ENCODE measurements around the gene SNX5. TPM values are rescaled to one million over a fixed set of nuclear protein-coding genes. Genes with fewer than 3 reads are reported as not detected.

Gene SNX5
- 10 to 100 TPM; 58.3 to 60.3 TPM for total RNA-seq
- polyA plus RNA-seq (2013, experiment 1 of 2): 87.5 TPM
- polyA plus RNA-seq (2013, experiment 2 of 2): 96.0 TPM
- total RNA-seq: 56.3 to 300 (median 100) reads per million in 172 experiments

GRCh38 chr20:17968366-17969277 is at the start of gene SNX5, which contains the start of gene MGME1:
TSS of gene SNX5 (minus strand) at chr20:17968794. CDS start at chr20:17968425, 369 bp downstream.
TSS of gene MGME1 (plus strand) at chr20:17969018. CDS start at chr20:17969860, 842 bp downstream.
- H3K4me3 ChIP-seq (ENCODE audit: low read length): peak within 1 kb of the TSS; percentile 69
- peaks cover 82% of the 10 kb centered on the region for H3K4me1 Mint-ChIP-seq (ENCODE audit: low read depth)

GRCh38 chr20:18018100-18018499 is 49.5 kb upstream of the SNX5 start:
- H3K4me1 ChIP-seq (ENCODE audit: insufficient read depth, low read length): no peaks in the 10 kb centered on the region
- H3K4me3 ChIP-seq (ENCODE audit: low read length): no peak overlapping the region
- H3K27me3 Mint-ChIP-seq: peaks cover 3% of the 10 kb centered on the region
- H3K9me3 Mint-ChIP-seq: no peaks in the 10 kb centered on the region
- no peak overlapping the region for H3K4me3 Mint-ChIP-seq
- H3K27ac ChIP-seq (ENCODE audit: low read depth in 1 of 2, low read length in 2 of 2): no peak overlapping the region
- intact Hi-C loops (cut with DNase I, micrococcal nuclease): no loop called here
- ATAC-seq (ENCODE audit: poor library complexity): no peak
- no peak overlapping the region for H3K27ac Mint-ChIP-seq
- H3K36me3 Mint-ChIP-seq (ENCODE audit: low read depth): no peaks in the 10 kb centered on the region
- ChIA-PET CTCF (no interaction called here), POLR2A (no interaction called here)
- DNase-seq: no peak
- no peaks in the 10 kb centered on the region for H3K4me1 Mint-ChIP-seq (ENCODE audit: low read depth)
- no peaks in the 10 kb centered on the region for H3K36me3 ChIP-seq (ENCODE audit: insufficient read depth, low read length)
- no peaks in the 10 kb centered on the region for H3K9me3 ChIP-seq (ENCODE audit: control insufficient read depth in 1 of 2, insufficient read depth in 1 of 2, low read length in 2 of 2)
- no peak for TF ChIP-seq CTCF (IDR thresholded peaks at IDR 0.05)
- H3K27me3 ChIP-seq (ENCODE audit: control insufficient read depth in 1 of 2, insufficient read depth in 2 of 2, low read length in 2 of 2): no peaks in the 10 kb centered on the region

More at GRCh38 chr20:17968366-17969277, at the start of gene SNX5, which contains the start of gene MGME1:
- Mint-ChIP-seq H3K4me3 (peak within 1 kb of the TSS; percentile 97), H3K27ac (peak within 1 kb of the TSS; percentile 92), H3K27me3 (no peaks in the 10 kb centered on the region), H3K36me3 (ENCODE audit: low read depth) (peaks cover 34% of the 10 kb centered on the region), H3K9me3 (no peaks in the 10 kb centered on the region)
- POLR2A ChIA-PET: interaction anchor here (1.1 to 7.0 kb wide), 13 partner anchors 10 to 598 kb away, joined by 3 to 61 read pairs (median 5); partner anchors contain the start of genes DSTN, KAT14, PET117 and POLR3F
- ATAC-seq (ENCODE audit: poor library complexity) (peak; percentile 91), DNase-seq (peak; percentile 96 to 100 (median 98))
- no peaks in the 10 kb centered on the region for H3K27me3 ChIP-seq (ENCODE audit: control insufficient read depth in 1 of 2, insufficient read depth in 2 of 2, low read length in 2 of 2)
- CTCF ChIA-PET: interaction anchor here (0.9 to 3.8 kb wide), 5 partner anchors 10 to 286 kb away, joined by 3 to 13 read pairs (median 4); partner anchors contain the start of gene RRBP1
- intact Hi-C loops (cut with DNase I, micrococcal nuclease): loop anchor here (1.0 to 10.0 kb wide), 10 partner anchors 169 to 1241 kb away; partner anchors contain the start of genes RRBP1 (in 2 of the 2), ZNF133 (in 2 of the 2), DZANK1 (in 1 of the 2) and KAT14 (in 1 of the 2)
- no peaks in the 10 kb centered on the region for H3K36me3 ChIP-seq (ENCODE audit: insufficient read depth, low read length)
- peaks cover 46% of the 10 kb centered on the region for H3K4me1 ChIP-seq (ENCODE audit: insufficient read depth, low read length)
- H3K9me3 ChIP-seq (ENCODE audit: control insufficient read depth in 1 of 2, insufficient read depth in 1 of 2, low read length in 2 of 2): no peaks in the 10 kb centered on the region
- H3K27ac ChIP-seq (ENCODE audit: low read depth in 1 of 2, low read length in 2 of 2): peak within 1 kb of the TSS; percentile 92 to 99
- TF ChIP-seq CTCF (IDR thresholded peaks at IDR 0.05): no peak

GRCh38 chr20:18016772-18017171 is 48.2 kb upstream of the SNX5 start:
- TF ChIP-seq CTCF (IDR thresholded peaks at IDR 0.05): no peak
- Mint-ChIP-seq H3K27ac (no peak overlapping the region), H3K9me3 (no peaks in the 10 kb centered on the region), H3K27me3 (peaks cover 3% of the 10 kb centered on the region), H3K4me3 (no peak overlapping the region), H3K4me1 (ENCODE audit: low read depth) (no peaks in the 10 kb centered on the region), H3K36me3 (ENCODE audit: low read depth) (no peaks in the 10 kb centered on the region)
- CTCF ChIA-PET: interaction anchor here (0.6 to 0.7 kb wide), 2 partner anchors 168 to 1458 kb away, joined by 3 read pairs; no protein-coding TSS in a partner anchor
- H3K4me1 ChIP-seq (ENCODE audit: insufficient read depth, low read length): no peaks in the 10 kb centered on the region
- no peaks in the 10 kb centered on the region for H3K36me3 ChIP-seq (ENCODE audit: insufficient read depth, low read length)
- H3K9me3 ChIP-seq (ENCODE audit: control insufficient read depth in 1 of 2, insufficient read depth in 1 of 2, low read length in 2 of 2): no peaks in the 10 kb centered on the region
- no peak for DNase-seq
- H3K27ac ChIP-seq (ENCODE audit: low read depth in 1 of 2, low read length in 2 of 2): no peak overlapping the region
- POLR2A ChIA-PET: no interaction called here
- intact Hi-C loops (cut with DNase I, micrococcal nuclease): no loop called here
- H3K4me3 ChIP-seq (ENCODE audit: low read length): no peak overlapping the region
- no peaks in the 10 kb centered on the region for H3K27me3 ChIP-seq (ENCODE audit: control insufficient read depth in 1 of 2, insufficient read depth in 2 of 2, low read length in 2 of 2)
- ATAC-seq (ENCODE audit: poor library complexity): no peak
